Measurements from ENCODE around the gene DMD.

DMD gene

DNA sequence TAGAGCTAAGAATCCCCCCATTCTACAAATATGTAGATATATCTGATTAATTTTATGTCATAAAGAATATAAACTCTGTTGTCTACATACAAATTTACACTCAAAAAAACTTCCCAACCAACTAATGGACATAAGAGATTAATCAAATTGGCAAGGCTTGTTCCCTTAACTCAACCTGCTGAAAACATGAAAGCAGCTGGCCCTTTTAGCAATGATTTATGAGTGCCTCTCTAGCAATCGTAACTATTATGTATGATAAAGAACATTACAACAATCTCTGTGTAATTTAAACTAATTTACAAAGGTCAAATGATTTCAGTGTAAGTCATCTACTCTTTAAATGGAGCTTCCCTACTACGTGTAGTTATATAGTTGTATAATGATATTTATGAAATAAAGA is 2056.4 kb downstream of the DMD start:
- in situ Hi-C loops (cut with MboI; ENCODE audit: low sequenced_read_pairs): no loop called here

DNA sequence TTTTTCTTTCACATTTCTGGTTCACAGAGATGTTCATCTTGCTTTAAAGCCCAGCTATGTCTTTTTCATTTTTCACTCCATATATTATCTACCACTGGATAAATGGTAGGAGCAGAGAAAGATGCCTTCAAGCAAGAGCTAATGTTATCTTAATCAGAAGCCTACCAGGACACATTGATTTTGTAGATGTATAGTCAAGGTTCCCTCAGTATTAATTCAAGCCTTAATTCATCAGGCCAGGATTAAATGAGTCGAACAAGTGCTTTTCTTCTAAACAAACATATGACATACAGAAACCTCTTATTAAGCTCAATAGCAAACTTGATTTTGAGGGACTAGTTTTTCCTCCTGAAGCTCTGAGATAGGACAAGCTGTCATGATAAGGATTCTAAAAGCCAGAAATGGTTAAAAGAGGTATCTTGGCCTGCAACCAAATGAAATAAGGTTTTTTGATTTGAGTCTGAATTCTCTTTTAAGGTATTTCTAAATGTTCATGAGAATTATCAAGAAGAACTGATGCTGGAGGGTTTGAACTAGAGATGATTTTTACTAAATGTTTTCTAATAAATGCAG is 2057.8 kb downstream of the DMD start:
- in situ Hi-C loops (cut with MboI; ENCODE audit: low sequenced_read_pairs): no loop called here

DNA sequence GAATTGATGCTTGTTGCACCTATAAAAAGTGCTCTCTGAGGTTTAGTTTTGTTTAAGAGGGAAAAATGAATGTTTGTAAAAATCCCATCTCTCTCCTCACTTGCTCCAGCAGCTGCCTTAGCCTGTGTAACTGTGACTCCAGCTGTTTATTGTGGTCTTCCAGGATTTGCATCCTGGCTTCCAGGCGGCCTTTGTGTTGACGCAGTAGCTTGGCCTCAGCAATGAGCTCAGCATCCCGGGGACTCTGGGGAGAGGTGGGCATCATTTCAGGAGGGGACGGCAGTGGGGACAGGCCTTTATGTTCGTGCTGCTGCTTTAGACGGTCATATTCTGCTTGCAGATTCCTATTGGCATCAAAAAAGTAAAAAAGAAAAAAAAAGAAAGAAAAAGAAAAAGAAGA is 2064.2 kb downstream of the DMD start:
- in situ Hi-C loops (cut with MboI; ENCODE audit: low sequenced_read_pairs): no loop called here

DNA sequence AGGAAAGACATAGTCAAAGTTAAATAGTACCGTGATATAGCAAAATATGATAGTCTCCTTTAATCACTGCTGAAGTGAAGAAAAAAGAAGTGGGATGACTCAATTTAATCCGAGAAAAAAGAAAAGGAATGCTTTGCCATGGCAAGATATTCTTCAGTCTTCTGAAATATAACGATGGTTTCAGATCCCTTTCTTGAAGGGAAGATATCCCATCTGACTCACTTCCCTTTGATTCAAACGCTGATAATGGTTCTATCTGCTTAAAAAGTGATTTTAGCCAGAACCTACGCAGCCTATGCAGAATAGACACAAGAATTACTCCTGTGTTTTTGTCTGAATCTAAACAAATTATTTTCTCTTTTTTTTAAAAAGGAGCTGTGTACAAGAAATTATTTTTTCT is 2071.4 kb downstream of the DMD start:
- in situ Hi-C loops (cut with MboI; ENCODE audit: low sequenced_read_pairs): no loop called here

DNA sequence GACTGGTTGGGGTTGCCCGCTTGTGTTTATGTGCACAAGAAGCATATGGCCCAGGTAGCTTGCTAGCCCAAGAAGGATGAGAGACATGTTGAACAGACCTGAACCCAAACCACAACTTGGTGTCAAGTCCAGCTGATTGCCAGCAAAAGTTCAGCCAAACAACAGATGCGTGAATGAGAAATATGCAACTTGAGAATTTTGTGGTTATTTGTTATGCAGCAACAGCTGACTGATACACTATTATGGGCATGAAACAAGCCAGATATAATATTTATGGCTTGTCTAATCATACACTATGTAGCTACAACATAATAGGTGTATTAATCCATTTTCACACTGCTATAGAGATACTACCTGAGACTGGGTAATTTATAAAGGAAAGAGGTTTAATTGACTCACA is 2073.2 kb downstream of the DMD start:
- in situ Hi-C loops (cut with MboI; ENCODE audit: low sequenced_read_pairs): no loop called here

DNA sequence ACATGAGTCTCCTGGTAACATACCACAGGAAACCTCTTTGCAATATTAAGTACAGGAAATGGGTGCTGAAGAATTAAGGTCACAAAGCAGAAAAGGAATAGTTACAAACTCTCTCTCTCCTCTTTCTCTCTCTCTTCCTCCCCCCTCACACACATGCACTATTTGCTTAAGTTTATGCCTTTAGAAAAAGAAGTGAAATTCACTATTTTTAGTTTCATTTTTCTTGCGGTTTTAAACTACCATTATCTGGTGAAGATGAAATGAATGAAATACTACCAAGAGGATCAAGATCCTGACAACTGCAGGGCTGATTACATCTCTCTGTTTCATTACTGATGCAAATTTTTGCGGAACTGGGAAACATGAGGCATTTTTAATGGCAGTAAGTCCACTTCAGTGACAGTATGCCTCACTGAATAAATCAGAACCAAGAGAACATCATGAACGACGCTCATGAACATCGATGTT is 2075.2 kb downstream of the DMD start:
- in situ Hi-C loops (cut with MboI; ENCODE audit: low sequenced_read_pairs): no loop called here

DNA sequence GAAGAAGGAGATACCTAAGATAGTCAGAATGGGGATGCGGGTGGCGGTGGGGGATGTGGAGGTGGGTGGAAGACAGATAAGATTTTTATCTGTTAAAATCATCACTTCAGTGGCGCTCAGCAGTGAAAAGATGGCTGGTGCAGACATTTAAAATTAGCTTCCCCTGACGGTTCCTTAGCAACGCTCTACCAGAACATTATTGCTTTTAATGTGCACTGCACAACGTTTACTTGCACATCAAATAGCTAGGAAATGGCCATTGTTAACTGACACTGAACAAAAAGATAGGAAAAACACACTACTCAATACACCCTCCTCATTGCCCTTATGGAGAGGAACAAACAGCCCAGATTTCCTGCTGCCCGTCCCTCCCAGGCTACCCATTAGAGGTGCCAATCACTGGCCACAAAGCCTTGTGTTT is 2078.5 kb downstream of the DMD start:
- in situ Hi-C loops (cut with MboI; ENCODE audit: low sequenced_read_pairs): no loop called here

DNA sequence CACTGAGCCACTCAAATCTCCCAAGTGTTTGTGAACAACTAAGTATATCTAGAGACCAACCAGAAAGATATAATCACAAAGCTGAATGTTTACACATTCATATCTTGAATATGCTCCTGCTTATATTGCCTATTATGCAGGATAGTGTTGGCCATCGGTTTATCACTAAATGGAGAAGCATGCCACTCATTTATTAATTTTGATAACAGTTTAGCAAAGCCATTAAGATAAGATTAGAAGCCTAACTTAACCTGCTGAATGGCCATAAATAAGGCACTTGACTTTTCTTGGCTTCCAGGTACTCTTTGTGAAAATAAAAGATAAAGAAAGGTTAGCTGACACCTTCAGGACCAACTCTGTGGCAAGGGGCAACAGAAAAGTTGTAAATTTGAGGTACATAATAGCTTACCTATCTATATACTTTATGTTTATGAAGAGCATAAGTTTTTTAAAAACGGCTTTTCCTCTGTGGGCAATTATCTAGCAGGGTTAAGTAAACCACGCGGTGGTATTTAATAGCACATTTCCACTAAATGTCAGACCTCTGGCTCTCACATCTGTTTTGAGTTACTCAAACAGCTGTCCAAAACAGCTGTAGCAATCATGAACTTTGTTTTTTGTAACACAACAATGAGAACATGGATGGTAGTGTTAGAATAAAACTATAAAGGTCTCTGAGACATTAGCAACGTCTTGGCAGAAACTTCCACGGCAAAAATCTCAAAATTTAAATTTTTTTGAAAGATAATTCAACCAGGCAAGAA is 2080.7 kb downstream of the DMD start:
- in situ Hi-C loops (cut with MboI; ENCODE audit: low sequenced_read_pairs): no loop called here

DNA sequence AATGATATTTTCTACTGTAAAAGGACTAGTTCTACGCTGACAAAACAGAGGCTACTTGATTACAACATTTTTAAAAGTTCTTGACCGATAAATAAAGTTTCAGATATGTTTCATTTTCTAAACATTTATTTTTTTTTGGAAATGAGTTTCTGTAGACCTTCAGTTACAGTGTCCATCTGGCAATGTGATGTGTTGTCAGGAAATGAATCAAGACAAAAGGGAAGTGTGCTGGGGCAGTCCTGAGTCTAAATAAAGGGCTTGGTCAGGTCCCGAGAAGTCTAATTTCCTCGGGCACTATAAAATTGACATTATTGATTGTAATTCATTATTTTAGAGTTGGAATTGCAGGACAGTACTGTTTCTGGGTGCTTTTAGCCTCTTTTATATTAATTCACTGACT is 2082.5 kb downstream of the DMD start:
- in situ Hi-C loops (cut with MboI; ENCODE audit: low sequenced_read_pairs): no loop called here

DNA sequence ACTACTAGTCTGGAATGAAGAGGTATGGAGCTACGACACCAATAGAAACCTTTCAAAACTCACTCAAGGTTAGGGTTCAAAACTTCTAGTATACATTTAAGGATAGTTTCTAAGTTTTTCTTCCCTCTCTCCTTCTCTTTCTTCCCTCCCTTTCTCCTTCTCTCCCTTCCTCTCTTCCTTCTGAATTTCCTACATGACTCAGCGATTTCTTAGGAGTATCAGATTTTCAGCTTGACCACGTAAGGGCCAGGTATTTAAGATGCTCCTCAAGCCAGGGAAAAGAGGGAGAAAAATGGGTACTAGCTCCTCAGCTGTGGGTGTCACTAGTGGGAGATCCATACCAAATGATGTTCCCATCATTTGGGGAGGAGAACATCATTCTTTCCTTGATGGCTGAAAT is 2083.6 kb downstream of the DMD start:
- in situ Hi-C loops (cut with MboI; ENCODE audit: low sequenced_read_pairs): no loop called here

DNA sequence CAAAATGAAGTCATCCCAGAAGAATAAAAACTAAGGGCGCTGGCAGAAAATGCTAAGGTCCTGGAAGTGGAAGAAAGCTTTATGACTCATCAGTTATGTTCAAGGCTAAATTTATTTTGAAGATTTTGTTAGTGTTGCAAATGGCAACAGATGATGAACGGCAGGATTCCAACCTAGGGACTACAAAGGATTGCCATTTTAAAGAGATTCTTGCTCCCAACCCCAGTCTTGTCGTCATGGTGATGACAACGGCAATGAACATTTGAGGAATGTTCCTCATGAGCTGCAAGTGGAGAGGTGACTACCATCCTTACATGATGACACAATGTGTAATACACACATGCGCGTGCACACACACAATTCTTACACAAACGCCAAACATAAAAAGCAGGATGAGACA is 2085.1 kb downstream of the DMD start:
- in situ Hi-C loops (cut with MboI; ENCODE audit: low sequenced_read_pairs): no loop called here

DNA sequence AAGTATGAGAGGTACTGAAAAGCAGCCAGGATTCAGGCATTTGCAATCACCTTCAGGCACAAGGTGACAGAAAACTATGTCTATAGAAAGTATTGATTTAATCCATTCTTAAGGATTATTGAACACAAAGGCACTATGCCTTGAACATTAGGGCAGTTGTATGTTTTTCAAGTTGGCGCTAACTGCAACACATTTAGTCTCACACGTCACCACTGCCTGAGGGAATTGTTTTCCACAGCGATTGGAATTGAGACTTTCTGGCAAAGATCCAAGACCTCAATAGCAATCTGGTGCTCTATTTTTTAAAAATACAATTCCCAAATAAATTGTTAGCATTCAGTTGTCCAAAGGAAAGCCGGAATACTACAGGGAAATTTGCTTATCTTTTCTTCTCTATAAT is 2086.8 kb downstream of the DMD start:
- in situ Hi-C loops (cut with MboI; ENCODE audit: low sequenced_read_pairs): no loop called here

DNA sequence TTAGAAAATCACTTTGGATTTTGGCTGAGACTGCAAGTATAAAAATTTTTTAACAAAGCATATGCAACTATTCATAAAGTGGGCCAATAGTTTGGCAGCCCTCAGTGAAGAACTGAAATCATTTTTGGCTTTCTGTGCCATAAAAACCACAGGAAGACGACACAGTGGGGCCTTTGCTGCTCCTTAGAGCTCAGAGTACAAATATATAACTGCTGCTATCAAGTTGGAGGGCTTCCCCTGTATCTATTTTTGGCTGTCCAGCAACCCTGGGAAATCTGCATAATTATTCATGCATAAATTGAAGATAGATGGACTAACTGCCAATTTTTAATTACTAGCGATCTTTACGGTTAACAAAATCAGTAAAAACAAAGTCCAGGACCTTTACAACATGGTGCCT is 2088.0 kb downstream of the DMD start:
- in situ Hi-C loops (cut with MboI; ENCODE audit: low sequenced_read_pairs): no loop called here

DNA sequence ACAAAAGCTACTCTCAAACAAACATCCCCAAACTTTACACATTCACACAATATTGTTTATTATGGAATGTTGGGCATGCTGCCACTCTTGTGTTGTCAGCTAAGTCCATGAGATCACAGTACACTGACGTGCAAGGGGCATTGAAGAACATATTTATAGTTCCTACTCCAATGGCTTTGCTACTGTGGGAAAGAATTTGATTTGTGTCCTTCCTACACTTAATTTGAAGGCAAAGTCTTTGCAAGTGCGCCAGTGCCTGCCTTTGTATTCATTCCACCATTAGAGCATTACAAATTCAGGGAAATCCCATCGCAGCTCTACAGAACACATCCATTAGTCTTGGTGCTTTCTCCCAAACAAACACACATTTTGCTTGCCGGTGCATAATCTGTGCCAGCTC is 2094.1 kb downstream of the DMD start:
- in situ Hi-C loops (cut with MboI; ENCODE audit: low sequenced_read_pairs): no loop called here

DNA sequence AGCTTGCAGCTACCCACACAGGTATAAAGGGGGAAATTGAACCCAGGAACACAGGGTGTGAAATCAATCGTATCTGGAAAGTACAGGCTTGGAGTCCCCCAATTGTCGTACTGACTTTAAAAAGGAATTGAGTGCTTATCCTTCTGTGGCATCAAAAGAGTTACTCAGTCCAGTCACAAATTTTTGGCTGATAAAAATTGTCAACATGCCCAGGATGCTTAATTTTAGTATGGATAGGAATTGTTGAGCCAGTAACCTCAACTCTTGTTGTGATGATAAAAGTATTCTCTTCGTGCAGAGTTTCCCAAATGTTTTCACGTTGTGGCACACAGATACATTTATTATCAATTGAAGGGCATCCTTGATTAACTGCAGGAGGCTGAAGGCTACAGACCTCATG is 2096.0 kb downstream of the DMD start:
- in situ Hi-C loops (cut with MboI; ENCODE audit: low sequenced_read_pairs): no loop called here

DNA sequence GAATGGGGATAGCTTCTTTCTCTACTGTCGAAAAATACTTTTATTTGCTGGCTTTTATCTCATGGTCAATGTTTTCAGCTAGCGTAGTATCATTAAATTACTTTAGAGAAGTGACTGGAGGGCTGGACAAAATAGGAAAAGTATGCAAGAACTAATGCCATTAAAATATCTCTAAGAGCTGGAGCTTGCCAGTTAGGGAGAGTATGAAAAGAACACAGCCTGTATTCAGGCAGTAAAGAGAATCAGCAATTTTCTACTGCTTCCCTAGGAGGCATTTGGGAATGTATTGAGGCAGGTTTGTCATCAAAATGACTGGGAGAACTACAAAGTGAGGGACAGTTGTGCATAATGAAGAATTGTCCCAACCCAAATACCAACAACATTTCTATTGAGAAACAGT is 2096.5 kb downstream of the DMD start:
- in situ Hi-C loops (cut with MboI; ENCODE audit: low sequenced_read_pairs): no loop called here

DNA sequence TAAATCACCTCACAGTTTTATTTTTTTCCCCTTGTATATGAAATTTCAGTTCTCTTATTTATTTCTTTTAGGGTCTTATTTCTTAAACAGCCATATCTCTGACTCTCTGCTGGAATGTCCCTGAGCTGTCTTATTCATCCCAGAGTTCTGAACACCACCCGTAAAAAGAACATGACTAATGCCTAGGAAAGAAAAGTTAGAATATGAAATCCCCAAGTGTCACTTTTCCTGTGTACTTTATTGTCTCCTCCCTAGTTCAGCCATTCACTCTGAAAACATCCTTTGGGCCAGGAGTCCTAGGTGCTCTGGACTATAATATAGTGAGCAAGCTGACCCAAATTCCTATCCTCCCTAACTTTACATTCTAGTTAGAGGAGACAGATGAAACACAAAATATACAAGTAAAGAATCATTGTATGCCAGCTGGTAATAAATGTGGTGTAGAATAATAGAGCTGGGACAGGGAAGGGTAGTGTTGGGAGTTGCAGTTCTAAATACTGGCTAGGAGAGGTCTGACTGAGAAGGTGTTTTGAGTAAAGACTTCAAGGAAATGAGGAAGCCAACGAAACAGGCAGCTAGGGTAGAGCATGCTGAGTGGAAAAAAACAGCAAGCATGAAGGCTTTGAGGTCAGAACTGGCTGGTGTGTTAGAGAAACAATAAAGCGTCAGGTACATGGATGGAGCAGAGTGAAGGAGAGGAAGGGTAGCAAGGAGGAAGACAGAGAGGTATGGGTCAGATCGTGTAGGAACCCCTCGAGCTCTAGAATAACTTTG is 2098.9 kb downstream of the DMD start:
- in situ Hi-C loops (cut with MboI; ENCODE audit: low sequenced_read_pairs): no loop called here

DNA sequence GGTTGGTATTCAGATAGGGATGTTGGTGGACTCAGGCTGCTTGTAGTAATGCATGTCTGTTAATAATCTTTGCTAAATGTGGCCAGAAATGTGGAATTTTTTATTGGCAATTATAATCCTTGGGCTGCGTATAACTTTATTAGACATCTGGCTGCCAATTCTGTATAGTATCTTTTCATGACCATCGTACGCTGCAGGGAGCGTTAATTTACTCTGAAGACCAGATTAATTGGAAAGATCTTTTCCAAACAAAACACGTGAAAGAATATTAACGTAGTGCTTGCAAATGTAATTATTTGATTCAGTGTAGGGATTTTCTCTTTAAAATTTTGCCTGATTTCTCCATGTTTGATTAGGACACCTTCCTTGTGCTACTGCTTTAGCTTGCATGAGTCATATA is 2100.7 kb downstream of the DMD start:
- in situ Hi-C loops (cut with MboI; ENCODE audit: low sequenced_read_pairs): no loop called here

DNA sequence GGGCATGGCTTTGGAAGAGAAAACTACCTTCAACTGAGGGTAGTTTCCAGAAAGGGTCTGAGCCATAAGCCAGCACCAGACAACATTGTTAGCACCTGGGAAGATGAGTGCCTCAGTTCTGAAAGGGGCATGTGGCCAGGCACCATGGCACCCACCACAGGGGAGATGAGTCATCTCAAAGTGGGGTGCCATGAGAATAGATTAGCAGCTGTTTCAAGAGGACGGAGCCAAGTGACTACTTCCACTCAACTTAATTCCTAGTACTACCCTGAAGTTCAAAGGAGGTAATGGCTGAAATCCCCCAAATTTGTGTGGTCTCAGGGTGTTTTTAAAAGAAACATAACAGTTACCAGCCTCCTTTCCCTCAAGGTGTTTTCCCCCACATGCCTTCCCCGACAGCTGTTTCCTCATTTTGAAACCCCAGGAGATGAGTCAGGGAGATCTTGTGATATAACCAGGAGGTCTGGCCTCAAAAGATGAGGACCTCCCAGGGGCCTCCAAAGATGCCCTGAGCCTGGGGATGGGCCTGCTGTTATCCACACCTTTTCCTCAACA is 2111.7 kb downstream of the DMD start:
- in situ Hi-C loops (cut with MboI; ENCODE audit: low sequenced_read_pairs): no loop called here

DNA sequence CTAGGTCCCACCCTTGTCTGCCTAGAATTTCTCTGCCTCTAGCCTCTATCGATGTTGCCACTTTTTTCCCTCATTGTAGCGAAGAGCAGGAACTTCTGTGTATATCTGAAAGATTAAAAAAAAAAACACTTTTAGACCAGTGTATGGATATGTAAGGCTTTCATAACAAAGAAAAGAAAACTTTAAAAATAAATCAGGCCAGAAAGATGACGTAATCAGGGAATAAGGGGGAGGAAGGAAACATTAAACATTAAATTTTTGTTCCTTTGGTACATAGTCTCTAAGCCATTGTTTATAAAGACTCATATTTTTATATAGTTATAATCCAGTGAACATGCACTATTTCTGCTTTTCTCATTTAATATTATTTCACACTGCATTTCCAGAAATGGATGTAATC is 2113.3 kb downstream of the DMD start:
- in situ Hi-C loops (cut with MboI; ENCODE audit: low sequenced_read_pairs): no loop called here

DNA sequence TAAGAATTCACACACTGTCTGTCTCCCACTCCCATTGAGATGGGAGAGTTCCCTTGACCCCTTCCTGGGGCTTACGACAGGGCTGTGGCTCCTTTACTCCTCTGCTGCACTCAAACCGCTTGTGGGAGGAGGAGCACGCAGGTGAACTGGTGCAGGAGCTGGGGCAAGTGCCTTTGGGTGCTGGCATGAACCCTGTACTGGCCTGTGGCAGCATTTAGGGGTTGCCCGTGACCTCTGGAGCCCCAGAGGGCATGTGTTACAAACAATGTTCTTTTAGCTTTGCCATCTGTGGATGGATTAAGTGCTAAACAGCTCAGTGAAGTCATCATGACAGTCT is 2117.7 kb downstream of the DMD start:
- in situ Hi-C loops (cut with MboI; ENCODE audit: low sequenced_read_pairs): no loop called here

Measured in hTERT RPE-1 (cell line).